Liver (tissue), 3 donors: Measurements from ENCODE around the gene SLC27A6.

Experiments used
- CTCF ChIP-seq: fragments of 150-350 bp; IDR thresholded peaks from 2 replicates; pipeline ENCODE4 v1.5.1; 2017; ENCODE audit warnings: improper control_type of control experiment, low read depth, low read length; ENCODE audit not compliant: missing input control
- GABPA ChIP-seq, 2 donors: IDR thresholded peaks in 1 of 2; conservative IDR thresholded peaks in 1 of 2; 2 replicates each; pipeline ENCODE4 v1.6.1; 2016; ENCODE audit warnings: antibody characterized with exemption in 2 of 2, mild to moderate bottlenecking in 1 of 2, moderate library complexity in 1 of 2
- JUND ChIP-seq, 2 donors: IDR thresholded peaks; 2 replicates each; pipeline ENCODE4 v1.6.1; 2016; ENCODE audit warnings: antibody characterized with exemption in 2 of 2
- RAD21 ChIP-seq, 2 donors: IDR thresholded peaks; 2 replicates each; pipeline ENCODE4 v1.6.1; 2016; ENCODE audit warnings: antibody characterized with exemption in 2 of 2, mild to moderate bottlenecking in 2 of 2
- REST ChIP-seq: IDR thresholded peaks from 2 replicates; pipeline ENCODE4 v1.6.1; 2016; ENCODE audit warnings: antibody characterized with exemption, mild to moderate bottlenecking
- SP1 ChIP-seq: IDR thresholded peaks from 2 replicates; pipeline ENCODE4 v1.6.1; 2018; ENCODE audit warnings: antibody characterized with exemption, mild to moderate bottlenecking
- TAF1 ChIP-seq: conservative IDR thresholded peaks from 2 replicates; pipeline ENCODE4 v1.6.1; 2016; ENCODE audit warnings: antibody characterized with exemption, mild to moderate bottlenecking
- YY1 ChIP-seq: IDR thresholded peaks from 2 replicates; pipeline ENCODE4 v1.6.1; 2016; ENCODE audit warnings: antibody characterized with exemption, mild to moderate bottlenecking
- TF ChIP-seq, protein P1 (sequence below): IDR thresholded peaks from 2 replicates; pipeline ENCODE4 v1.6.1; 2016; ENCODE audit warnings: antibody characterized with exemption
- TF ChIP-seq, protein P2 (sequence below): IDR thresholded peaks from 2 replicates; pipeline ENCODE4 v1.6.1; 2016; ENCODE audit warnings: antibody characterized with exemption
- donor health status: healthy.
- donor health status: healthy.

DNA sequence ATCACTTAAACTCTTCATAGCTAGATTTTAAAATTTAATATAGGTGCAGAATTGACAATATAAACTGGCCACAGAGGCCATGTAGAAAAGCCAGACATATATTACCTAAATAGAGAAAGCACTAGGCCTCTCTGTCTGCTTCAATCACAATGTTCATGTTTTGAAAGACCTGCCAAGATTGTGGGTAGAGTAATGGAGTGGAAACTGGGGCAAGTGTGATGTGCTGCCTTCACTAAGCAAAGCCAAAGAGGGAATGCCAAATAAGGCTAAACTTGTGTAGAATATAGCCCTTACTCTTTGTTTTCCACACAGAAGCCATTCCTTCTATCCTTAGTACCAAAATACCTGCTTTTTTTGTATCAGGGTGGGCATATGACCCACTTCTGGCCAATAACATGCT lies 114.2 kb downstream of the SLC27A6 start:
- TF ChIP-seq CTCF (no peak), TAF1 (no peak), REST (no peak), SP1 (no peak), GABPA (IDR thresholded peaks at IDR 0.05 in 1 of 2, conservative IDR thresholded peaks at IDR 0.05 in 1 of 2) (no peak), YY1 (no peak), JUND (IDR thresholded peaks at IDR 0.05) (no peak), RAD21 (IDR thresholded peaks at IDR 0.05) (no peak)
- TF ChIP-seq, protein P1, sequence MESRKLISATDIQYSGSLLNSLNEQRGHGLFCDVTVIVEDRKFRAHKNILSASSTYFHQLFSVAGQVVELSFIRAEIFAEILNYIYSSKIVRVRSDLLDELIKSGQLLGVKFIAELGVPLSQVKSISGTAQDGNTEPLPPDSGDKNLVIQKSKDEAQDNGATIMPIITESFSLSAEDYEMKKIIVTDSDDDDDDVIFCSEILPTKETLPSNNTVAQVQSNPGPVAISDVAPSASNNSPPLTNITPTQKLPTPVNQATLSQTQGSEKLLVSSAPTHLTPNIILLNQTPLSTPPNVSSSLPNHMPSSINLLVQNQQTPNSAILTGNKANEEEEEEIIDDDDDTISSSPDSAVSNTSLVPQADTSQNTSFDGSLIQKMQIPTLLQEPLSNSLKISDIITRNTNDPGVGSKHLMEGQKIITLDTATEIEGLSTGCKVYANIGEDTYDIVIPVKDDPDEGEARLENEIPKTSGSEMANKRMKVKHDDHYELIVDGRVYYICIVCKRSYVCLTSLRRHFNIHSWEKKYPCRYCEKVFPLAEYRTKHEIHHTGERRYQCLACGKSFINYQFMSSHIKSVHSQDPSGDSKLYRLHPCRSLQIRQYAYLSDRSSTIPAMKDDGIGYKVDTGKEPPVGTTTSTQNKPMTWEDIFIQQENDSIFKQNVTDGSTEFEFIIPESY: no peak
- TF ChIP-seq, protein P2, sequence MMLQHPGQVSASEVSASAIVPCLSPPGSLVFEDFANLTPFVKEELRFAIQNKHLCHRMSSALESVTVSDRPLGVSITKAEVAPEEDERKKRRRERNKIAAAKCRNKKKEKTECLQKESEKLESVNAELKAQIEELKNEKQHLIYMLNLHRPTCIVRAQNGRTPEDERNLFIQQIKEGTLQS: no peak
